Fibroblast of skin of right biceps (primary cell): ENCODE results near the gene SMIM24.
"Not testable (repeated sequence)": the region's sequence is repeated elsewhere in the genome, so short reads cannot be mapped to it uniquely, and the experiment has no call there.

Experiments used
- DNase-seq: peaks from one replicate; pipeline ENCODE4 v3.0.0-alpha.2; 2013

Gene SMIM24

GRCh38 chr19:3454656-3455392 is 25.5 kb downstream of the SMIM24 start:
- DNase-seq, result no peak

- no peak for DNase-seq
These were observed 26.5 kb downstream of the SMIM24 start for GRCh38 chr19:3453840-3454239.

GRCh38 chr19:3452942-3453214 is 27.4 kb downstream of the SMIM24 start:
- not testable (repeated sequence) for DNase-seq

DNA sequence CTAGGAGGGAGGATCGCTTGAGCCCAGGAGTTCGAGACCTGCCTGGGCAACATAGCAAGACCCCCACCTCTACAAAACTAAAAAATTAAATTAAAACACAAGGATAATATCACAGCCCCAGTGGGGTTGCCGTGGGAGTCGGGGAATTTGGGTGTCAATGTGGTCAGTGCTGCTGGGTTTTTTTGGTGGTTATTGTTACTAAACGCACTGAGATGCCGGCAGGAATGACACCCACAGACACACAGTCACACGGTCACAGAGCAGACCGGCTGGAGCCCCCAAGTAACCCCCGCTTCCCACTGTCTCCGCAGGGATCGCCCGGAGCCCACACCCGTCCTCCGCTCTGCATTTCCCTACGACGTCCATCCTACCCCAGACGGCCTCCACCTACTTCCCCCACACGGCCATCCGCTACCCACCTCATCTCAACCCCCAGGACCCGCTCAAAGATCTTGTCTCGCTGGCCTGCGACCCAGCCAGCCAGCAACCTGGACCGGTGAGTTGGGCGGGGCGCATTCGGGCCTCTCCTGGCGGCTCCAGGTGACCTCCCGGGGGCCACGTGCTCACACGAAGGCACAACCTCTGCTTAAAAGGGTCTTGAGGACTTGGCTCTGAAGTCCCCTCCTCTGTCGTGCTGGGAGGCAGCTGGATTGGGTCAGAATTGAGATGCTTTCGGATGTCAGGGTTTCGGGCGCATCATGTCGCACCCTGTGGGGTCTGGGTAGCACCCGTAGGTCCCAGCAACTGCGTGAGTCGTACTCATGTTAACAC is 28.0 kb downstream of the SMIM24 start:
- DNase-seq, result no peak

GRCh38 chr19:3451451-3451866 is 28.9 kb downstream of the SMIM24 start:
- DNase-seq, result no peak

DNA sequence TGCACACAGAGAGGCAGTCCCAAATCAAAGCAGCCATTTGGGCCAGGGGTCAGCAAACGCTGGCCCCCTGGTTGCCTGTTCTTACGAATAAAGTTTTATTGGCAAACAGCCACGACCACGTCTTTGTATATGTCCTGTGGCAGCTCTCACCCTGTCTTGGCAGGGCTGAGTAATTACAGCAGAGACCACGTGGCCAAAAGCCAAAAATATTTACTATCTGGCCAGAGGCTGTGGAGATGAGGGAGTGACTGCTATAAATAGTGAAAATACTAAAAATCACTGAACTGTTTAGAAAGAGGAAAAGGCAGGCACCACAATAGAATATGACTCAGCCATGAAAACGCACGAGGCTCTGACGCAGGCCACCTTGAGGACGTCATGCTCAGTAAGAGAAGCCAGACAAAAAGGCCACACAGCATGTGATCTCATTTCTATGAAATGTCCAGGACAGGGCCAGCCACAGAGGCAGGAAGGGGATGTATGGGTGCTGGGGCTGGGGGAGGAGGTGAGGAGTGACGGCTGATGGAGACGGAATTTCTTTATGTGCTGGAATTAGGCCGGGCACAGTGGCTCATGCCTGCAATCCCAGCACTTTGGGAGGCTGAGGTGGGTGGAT is 29.4 kb downstream of the SMIM24 start:
- peak; percentile 100 for DNase-seq

GRCh38 chr19:3448616-3449334 is 31.6 kb downstream of the SMIM24 start:
- no peak for DNase-seq

- not testable (repeated sequence) for DNase-seq
These were observed 33.7 kb downstream of the SMIM24 start for GRCh38 chr19:3446657-3447056.

- DNase-seq, result no peak
These were observed 35.6 kb downstream of the SMIM24 start for GRCh38 chr19:3444695-3445234.

- peak; percentile 53 for DNase-seq
These were observed 36.3 kb downstream of the SMIM24 start for GRCh38 chr19:3443840-3444694.

- no peak for DNase-seq
These were observed 37.7 kb downstream of the SMIM24 start for GRCh38 chr19:3442487-3443071.

- DNase-seq, result no peak
These were observed 38.4 kb downstream of the SMIM24 start for GRCh38 chr19:3441986-3442329.

- no peak for DNase-seq
These were observed 39.0 kb downstream of the SMIM24 start for GRCh38 chr19:3441089-3441985.

GRCh38 chr19:3440082-3440481 is 40.2 kb downstream of the SMIM24 start:
- DNase-seq, result no peak

DNA sequence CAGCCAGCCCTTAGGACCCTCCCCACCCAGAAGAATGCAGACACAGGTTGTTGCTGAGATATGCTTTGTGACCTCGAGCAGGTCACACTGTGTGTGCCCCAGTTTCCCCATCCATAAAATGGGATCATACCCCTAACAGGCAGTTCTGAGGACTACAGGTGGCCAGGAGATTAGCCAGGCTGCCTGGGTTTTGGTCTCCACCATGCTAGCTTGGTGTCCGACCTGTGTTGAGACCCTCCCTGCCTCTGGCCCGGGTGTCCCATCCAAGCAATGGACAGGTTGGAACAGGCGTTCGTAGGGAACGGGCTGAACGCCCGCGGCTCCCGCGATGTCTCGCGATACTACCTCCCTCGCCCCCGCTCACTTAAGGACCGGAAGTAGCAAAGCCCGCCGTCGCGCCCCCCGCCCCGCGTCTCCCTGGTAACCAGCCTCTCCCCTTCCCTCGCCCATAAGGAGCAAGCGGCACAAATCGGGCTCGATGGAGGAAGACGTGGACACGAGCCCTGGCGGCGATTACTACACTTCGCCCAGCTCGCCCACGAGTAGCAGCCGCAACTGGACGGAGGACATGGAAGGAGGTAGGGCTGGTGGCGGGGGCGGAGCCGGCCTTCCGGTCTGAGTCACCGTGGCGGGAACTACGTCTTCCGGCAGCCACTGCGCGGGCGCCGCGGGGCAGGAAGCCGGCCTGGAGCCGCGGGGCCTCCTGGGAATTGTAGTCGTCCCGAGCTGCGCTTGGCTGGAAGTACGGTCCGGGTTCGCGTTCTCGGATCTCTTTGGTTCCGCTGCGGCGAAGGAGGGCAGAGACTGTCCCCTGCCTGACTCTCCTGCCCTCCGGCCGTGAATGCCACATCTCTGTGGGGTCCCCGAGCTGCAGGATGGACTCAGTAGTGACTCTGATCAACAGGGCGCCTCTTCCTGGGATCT is 45.4 kb downstream of the SMIM24 start:
- peak; percentile 95 for DNase-seq

DNA sequence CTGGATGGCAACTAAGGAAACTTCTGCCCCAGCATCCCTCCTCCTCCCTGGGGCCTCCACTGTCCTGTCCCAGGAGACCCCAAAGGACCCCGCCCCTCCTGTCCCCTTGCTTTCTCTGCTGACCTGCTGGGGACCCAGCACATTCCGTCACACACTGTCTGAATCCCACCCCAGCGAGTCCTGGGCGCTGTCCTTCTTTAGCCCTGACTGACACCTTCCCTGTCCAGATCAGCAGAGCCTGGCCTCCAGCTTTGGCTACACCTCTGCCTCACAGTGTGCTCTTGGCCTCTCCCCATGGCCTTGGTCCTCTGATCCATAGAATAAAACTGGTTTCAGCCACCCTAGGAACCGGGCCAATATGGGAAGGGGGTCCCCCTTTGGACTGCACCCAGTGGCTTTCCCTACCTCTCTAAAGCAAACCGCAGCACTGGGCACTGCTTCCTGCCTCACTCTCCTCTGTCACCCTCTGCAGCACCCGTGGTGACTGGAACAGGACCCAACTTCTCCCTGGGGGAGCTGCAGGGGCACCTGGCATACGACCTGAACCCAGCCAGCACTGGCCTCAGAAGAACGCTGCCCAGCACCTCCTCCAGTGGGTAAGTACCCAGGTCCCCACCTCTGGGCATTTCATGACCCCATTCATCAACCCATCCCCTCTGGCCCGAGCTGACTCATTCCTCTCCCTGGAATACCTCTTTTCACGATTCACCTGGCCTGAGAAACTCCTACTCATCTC is 46.4 kb downstream of the SMIM24 start:
- DNase-seq, result no peak

DNA sequence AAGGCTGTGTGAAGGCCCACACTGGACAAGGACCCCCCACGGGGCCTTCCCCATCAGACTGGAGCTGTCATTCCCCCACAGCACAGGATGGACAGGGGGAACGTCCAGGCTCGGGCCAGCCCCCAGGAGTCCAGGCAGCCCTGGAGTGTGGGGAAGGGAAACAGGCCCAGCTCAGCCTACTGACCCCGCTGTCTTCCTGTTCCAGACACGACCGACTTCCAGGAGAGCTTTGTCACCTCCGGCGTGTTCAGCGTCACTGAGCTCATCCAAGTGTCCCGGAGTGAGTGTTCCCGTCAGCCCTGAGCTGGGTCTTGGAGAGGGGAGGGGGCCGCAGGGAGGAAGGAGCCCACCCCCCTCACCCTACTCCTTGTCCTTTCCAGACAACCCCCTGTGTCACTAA is 47.0 kb downstream of the SMIM24 start:
- DNase-seq, result no peak

GRCh38 chr19:3431760-3432397 is 48.4 kb downstream of the SMIM24 start:
- DNase-seq, result no peak

DNA sequence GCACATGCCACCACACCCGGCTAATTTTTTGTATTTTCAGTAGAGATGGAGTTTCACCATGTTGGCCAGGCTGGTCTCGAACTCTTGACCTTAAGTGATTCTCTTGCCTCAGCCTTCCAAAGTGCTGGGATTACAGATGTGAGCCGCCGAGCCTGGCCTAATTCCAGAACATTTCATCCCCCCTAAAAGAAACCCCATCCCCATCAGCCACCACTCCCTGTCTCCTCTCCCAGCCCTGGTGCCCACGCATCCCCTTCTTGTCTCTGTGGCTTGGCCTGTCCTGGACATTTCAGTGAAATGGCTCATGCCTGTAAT is 50.0 kb downstream of the SMIM24 start:
- not testable (repeated sequence) for DNase-seq
